NCI-H2196 treated with DMSO at 0.1 percent for 48 hours (cell line): Measurements from ENCODE around the gene TBXA2R.

Experiments used
- DNase-seq: peaks from one replicate; lab custom pipeline; 2025; ENCODE audit not compliant: unreplicated experiment; lab: John Stamatoyannopoulos, UW

The TBXA2R gene

DNA sequence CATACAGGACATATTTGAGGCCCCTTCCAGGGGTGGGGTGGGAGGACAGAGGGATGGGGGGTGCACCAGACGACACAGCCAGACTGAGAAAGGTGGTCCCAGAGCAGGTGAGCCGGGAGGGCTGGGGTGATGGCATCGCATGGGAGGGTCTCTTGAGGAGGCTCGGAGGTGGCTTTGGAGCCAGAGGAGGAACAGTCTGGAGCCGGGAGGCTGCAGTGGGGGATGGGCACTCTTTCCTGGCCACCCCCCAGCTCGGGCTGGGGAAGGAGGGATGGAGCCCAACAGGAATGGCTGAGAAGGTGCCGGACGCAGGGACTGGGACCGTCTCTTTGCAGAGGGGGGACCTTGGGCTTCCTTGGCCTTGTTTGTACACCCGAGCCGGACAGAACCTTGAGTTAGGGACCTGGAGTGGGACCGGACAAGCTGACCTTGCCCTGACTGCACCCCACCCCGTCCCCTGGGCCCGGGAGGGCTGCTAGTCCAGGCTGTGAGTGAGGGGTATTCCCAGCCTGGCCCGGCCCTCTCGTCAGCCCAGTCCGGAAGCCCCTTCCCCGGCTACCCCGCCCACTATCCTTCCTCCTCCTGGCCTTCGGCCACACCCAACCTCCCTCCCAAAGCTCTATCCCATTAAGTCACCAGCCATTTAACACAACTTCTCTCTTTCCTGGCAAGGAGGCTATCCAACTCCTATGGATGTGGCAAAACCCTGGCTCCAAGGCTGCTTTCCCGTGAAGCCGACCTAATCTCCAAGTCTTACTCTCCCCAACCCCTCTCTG is 816 bp upstream of the TBXA2R start:
- no peak for DNase-seq

DNA sequence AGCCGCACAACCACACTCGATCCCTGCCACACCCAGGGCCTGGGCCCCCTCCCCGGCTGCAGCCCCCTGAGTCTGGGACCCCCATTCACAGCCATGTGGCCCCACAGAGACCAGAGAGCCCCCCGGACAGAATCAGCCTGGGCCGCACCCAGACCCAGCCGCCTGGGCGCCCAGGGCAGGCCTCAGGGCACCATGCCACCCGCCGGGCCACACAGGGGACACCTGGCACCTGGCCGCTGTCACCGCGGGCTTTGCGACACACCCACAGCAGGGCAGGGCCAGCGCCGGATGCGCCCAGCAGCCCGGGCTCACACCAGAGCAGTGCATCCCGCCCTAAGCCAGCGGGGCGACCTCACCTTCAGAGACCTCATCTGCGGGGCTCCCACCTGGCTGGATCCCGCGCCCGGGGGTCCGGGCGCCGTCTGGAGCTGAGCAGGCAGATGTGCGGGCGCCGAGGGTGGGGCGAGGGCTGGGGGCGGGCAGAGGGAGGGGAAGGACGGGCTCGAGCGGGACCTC is 443 bp downstream of the TBXA2R start:
- DNase-seq = no peak

DNA sequence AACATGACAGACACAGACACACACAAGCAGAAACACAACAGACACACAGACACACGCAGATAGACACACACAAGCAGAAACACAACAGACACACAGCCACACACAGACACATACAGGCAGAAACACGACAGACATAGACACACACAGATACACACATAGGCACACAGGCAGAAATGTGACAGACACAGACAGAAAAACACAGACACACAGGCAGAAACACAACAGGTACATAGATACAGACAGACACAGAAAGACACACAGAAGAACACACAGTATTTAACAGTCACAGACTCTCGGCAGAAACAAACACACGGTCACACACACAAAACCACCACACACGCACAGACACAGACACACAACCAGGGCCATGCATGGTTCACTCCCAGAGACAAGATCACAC is 905 bp downstream of the TBXA2R start:
- DNase-seq = no peak

DNA sequence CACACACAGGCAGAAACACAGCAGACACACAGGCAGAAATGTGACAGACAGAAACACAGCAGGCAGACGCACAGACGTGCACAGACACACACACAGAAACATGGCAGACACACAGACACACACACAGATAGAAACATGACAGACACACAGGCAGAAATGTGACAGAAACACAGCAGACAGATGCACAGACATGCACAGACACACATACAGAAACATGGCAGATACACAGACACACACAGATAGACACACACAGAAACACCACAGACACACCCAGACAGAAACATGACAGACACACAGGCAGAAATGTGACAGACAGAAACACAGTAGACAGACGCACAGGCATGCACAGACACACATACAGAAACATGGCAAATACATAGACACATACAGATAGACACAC is 1.3 kb downstream of the TBXA2R start:
- DNase-seq = no peak

DNA sequence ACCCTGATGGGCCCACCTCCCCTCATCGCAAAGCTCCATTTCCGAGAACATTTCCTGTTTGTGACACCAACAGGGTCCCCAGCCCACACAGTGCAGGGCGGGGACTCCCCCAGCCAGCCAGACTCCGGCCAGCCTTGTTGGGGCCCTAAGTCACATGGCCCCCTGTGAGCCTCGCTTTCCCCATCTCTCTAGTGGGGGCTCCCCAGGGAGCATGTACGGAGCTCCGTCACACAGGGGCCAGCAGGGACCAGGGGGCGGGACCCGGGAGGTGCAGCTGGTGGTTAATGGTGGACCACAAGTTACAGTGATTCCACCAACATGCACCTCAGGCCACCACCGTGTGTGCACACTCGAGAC is 1.7 kb downstream of the TBXA2R start:
- DNase-seq = no peak

DNA sequence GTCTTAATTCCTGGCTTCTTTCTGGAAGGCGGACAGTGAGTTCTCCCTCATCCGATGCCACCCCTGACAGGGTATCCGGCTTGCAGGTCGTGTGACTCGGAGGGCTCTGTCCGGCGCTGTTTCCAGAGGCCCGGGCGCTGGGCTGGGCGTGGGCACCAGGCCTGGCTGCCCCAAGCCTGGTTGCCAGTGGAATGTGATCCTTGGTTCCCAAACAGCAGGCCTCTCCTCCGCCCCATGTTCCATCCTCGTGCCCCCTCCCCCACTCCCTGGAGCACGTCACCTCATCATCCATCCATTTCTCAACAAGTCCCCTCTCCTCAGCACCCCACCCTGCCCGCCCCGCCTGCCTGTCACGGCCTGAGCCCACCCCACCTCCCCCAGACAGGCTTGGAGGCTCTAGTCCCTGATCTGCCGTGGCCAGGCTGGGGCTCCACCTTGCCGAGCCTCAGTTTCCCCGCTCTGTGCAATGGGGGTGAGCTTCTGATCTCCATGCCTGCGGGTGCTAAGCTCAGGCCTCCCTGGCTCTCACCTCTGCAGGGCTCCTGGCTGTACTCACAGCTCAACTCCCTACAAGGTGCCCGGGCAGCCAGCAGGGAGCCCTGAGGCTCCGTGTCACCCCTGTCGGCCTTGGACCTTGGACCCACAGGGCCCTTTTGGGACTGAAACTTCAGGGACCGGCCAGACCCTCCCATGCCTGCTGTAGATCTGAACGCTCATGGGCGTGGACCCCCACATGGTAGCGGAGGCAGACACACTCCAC is 2.3 kb downstream of the TBXA2R start:
- DNase-seq = no peak

DNA sequence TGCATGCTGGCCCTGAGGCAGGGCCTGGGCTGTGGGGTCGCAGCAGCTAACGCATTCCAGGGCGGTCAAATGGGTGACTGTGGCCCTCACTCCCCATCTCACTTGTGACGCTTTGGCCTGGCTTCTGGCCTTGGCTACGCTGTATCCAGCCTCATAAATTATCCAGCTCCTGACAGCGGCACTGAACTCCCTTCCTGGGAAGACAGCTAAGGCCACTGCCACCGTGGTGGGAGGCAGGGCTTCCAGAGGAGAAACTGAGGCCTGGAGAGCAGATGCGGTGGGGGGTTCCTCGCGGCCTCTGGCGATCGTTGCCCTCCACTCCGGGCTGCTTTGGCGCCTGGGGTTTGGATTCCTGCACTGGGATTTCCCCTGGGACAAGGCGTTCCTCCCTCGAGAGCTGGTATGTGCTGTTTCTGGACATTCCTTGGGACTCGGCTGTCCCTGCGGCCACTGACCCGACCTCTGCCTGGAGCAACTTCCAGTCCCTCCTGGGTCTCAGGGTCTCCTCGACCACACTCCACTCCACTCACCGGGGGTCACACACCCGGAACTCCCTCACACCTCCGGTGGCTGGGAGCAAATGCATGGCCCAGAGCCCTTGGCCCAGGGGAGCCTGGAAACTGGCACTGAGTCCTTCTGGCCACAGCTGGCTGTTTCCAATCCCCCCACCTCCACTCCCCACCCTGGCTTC is 3.4 kb downstream of the TBXA2R start:
- DNase-seq = no peak

DNA sequence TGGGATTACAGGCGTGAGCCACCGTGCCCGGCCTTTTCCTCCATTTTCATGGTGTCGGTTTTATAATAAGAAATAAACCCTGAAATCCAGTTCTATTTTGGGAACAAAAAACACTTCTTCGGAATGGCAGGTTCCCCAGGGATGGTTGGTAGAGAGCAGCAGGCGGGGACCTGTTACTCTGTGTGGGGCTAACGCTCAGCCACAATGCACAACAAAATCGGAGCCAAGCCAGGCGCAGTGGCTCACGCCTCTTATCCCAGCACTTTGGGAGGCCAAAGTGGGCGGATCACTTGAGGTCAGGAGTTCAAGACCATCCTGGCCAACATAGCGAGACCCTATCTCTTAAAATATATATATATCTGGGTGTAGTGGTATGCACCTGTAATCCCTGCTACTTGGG is 5.7 kb downstream of the TBXA2R start:
- DNase-seq = no peak

DNA sequence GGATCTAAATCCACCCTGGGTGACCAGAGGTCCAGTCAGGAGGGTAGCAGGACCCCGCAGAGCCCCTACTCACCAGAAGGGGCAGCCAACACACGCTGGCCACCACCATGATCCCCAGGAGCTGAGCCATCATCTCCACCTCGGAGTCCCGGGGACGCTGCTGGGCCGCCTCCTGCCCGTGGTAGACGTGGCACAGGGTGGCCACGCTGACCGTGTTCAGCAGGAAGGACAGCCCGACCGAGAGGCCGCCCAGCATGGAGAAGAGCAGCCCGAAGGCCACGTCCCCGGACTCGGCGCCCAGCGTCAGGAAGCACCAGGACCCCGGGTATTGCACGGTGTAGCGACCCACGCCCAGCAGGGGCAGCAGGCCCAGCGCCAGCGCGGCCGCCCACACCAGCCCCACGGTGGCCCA is 6.9 kb downstream of the TBXA2R start:
- no peak for DNase-seq

DNA sequence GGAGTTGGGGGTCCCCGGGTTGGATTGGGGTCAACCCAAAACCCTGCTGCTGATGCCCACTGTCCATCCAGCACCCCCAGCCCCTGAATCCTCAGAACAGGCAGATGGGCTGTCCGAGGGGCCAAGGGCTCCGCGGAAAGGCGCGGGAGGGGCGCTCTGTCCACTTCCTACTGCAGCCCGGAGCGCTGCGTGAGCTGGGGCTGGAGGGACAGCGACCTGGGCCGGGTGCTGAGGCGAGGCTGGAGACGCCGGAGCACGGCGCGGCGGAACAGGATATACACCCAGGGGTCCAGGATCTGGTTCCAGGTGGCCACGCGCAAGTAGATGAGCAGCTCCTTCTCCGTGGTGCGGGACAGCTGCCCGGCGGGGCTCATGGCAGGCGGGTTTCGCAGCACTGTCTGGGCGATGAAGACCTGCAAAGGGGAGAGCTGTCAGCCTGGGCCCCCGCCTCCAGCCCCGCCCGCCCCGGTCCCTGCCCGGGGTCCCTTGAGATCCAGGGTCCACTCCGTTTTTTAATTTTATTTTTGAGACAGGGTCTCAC is 11.1 kb downstream of the TBXA2R start:
- no peak for DNase-seq

DNA sequence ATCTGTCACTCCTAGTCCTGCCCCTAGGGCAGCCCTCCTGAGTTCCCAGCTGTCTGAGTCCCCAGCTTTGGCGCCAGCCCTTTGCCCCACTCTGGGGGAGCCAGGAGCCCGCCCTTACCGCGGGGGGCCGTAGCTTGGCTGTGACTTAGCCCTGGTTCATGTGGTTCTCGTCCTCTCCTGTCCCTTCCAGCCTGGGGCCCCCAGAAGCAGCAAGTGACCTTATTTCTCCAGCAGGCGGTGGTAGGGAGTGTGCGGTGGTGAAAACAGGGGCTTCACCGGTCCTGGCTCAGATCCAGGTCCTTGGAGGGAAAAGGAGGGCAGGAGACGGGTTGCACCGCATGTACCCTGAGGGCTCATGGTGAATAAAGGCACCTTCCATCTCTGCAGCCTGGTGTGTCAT is 13.5 kb downstream of the TBXA2R start:
- DNase-seq = no peak

DNA sequence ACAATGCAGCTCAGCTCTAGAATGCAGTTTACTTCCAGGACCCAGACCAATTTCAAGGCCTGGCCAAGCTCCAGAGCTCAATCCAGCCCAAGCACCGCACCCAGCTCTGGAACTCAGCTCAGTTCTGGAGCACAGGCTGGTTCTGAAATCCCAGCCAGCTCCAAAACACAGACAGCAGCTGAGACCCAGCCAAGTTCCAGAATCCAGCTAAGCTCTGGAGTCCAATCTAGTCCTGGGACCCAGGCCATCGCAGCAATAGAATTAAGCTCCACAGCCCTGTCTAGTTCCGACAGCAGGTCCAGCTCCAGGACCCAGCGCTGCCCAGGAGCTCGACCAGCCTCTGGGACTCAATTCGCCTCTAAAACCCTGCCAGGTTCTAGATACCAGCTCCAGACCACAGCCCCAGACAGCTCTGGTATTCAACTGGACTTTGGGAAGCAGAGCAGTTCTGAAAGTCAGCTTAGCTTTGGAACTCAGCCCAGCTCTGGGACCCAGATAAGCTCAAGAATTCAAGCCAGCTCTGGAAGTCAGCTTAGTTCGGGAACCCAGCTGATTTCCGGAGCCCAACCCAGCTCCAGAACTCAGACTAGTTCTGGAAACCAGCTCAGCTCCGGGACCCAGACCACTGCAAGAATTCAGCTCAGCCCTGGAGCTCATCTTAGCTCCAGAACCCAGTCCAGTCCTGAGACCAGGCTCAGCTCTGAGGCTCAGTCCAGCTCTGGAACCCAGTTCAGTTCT is 14.6 kb downstream of the TBXA2R start:
- no peak for DNase-seq

DNA sequence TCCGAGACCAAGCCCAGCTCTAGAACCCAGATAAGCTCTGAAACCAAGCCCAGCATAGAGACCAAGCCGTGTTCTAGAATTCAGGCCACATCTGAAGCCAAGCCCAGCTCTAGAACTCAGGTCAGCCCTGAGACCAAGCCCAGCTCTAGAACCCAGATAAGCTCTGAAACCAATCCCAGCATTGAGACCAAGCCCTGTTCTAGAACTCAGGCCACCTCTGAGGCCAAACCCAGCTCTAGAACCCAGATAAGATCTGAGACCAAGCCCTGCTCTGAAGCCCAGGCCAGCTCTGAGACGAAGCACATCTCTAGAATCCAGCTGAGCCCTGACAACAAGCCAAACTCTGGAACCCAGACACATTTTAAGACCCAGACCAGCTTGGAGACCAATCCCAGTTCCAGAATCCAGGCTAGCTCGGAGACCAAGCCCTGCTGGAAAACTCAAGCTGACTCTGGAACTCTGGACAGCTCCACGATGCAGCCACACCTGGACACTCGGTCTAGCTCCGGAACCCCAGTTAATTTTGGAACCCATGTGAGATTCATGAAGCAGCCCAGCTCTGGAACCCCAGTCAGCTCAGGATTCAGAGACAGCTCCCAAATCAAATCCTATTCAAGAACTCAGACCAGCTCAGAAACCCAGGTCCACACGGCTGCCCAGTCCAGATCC is 15.6 kb downstream of the TBXA2R start:
- no peak for DNase-seq

DNA sequence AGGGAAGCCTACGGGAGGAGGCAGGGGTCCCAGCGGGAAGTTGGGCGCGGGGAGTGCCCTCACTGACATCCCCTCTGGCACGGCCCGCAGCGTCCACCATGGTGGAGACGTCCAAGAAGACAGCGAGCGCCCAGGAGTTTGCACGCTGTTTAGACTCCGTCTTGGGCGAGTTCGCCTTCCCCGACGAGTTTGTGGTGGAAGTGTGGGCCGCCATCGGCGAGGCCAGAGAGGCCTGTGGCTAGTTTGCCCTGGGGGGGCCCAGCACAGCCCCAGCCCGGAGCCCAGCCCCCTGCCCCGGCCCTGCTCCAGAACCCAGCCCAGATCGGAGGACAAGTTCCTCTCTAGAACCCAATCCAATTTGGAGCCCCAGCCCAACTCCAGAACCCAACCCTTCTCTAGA is 16.7 kb downstream of the TBXA2R start:
- DNase-seq = no peak

DNA sequence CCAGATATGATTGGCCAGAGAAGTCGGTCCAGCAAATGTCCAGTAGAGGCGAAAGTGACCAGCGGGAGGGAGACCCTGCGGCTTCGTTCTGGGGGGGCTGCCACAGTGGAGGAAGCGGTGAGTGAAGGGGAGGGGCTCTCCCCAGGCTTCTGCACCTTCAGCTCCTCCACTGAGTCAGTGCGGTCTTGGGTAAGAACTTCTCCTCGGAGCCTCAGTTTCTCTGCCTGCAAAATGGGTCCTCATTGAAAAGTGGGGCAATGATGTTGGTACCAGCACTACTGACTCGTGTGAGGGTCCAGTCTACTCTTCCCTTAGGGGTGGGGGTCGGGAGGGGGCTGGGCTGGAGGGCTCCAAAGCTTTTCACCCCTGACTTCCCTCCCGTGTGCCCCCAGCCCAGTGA is 17.2 kb downstream of the TBXA2R start:
- DNase-seq = no peak

DNA sequence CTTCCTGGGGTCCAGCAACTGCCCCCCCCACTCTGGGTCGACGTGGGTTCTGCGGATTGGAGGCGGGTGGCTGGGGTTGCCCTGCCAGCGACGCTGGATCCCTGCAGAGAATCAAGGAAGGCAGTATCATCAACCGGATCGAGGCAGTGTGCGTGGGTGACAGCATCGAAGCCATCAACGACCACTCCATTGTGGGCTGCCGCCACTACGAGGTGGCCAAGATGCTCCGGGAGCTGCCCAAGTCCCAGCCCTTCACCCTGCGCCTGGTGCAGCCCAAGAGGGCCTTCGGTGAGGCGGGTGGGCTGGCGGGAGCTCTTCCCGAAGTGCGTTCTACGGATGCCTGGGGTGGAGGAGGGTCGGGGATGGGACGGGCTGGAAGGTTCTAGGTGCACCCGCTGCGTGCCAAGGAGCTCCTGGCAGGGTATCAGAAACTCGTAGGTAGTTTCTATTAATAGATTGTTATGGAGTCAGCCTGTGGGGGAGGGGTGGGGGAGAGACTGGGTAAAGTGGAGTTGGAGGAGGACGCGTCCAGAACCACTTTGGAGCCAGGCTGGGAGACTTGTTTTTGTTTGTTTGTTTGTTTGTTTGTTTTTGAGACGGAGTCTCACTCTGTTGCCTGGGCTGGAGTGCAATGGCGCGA is 19.8 kb downstream of the TBXA2R start:
- DNase-seq = no peak

DNA sequence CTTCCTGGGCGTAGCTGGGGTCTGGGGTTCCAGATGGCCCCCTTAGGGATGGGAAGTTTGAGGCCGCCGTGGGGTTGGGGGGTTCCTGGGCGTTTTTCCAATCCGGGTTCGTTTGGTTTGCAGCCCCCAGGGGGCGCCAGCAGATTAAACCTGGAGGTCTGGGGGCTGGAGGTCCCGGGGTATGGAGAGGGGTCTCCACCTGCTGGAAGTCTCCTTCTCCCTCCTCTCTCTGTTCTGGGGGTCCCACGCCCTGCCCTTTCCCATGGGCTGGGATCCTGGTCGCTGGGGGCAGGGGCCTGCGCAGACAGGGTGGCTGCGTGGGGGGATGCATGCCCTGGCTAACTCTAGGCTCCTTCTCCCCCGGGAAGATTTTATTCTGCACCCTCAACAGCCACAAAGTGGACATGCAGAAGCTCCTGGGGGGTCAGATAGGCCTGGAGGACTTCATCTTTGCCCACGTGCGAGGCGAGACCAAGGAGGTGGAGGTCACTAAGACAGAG is 20.5 kb downstream of the TBXA2R start:
- DNase-seq = no peak

DNA sequence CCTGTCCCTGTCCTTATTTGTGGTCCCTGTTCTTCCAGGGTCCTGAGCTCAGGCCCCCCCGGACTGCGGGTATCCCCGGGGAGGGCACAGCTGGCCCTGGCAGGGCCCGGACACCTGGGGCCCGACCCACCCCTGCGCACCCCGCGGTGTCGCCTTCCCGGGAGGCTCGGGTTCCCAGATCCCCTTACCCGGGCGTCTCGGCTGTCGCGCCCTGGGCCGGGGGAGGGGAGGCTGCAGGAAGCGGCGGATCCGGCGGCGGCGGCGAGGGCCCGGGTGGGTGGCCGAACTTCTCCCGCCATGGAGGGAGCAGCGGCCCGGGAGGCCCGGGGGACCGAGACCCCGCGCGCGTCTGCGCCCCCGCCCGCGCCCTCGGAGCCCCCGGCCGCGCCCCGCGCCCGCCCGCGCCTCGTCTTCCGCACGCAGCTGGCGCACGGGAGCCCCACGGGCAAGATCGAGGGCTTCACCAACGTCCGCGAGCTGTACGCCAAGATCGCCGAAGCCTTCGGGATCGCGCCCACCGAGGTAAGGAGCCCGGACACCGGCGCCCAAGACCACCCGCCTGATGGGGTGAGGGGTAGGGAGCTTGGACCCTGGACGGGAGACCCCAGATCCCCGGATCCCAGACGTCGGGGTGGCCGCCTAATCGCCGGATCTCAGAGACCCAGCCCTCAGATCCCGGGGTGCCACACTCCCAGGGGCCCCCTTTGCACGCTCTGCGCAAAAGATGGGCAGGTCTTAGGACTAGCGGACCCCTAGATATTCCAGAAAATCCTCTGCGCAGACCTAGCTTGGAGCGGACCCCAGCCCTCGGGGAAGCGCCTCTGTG is 21.2 kb downstream of the TBXA2R start, which contains the start of gene GIPC3:
TSS of gene GIPC3 (plus strand) at position 178 of the 826 bp plus-strand sequence. CDS start at position 298, 120 bp downstream.
- no peak for DNase-seq
